Measurements from ENCODE around the gene ACAD10. TPM values are rescaled to one million over a fixed set of nuclear protein-coding genes. Genes with fewer than 3 reads are reported as not detected.

Gene ACAD10
- total and polyA plus RNA-seq, 10 of the 15 experiments (the other 5 are each of a cell fraction or from before 2014, with no cell fraction given): 2.9 to 21.9 (median 17.5) TPM

GRCh38 chr12:111685811-111686573, at the start of gene ACAD10, which contains the start of gene BRAP (continued):
- TF ChIP-seq RELB (IDR thresholded peaks at IDR 0.05; ENCODE audit: low read depth): peak; percentile 78
- no peak for TF ChIP-seq NFYA (IDR thresholded peaks at IDR 0.05; ENCODE audit: borderline replicate concordance, low read depth, low read length)
- TF ChIP-seq ZNF622 (IDR thresholded peaks at IDR 0.05): no peak
- TF ChIP-seq NR2C1 (IDR thresholded peaks at IDR 0.05): peak; percentile 97
- peak; percentile 81 for TF ChIP-seq MLLT1 (IDR thresholded peaks at IDR 0.05)
- no peak for TF ChIP-seq ZBTB33 (IDR thresholded peaks at IDR 0.05)
- TF ChIP-seq CREB1 (IDR thresholded peaks at IDR 0.05; ENCODE audit: low read depth): peak; percentile 81
- peak; percentile 86 for TF ChIP-seq ZNF217 (IDR thresholded peaks at IDR 0.05)
- no peak for TF ChIP-seq SRF (IDR thresholded peaks at IDR 0.05; ENCODE audit: low read depth in 2 of 2, low read length in 2 of 2)
- TF ChIP-seq ZSCAN29 (IDR thresholded peaks at IDR 0.05): no peak
- TF ChIP-seq ZNF384 (IDR thresholded peaks at IDR 0.05; ENCODE audit: borderline replicate concordance, low read depth, low read length): no peak
- TF ChIP-seq SMARCA5 (IDR thresholded peaks at IDR 0.05): 0 out of 2 replicates have a peak, but pooled peaks have one; percentile 26
- no peak for TF ChIP-seq TCF7 (IDR thresholded peaks at IDR 0.05; ENCODE audit: borderline replicate concordance)
- TF ChIP-seq ATF2 (IDR thresholded peaks at IDR 0.05; ENCODE audit: low read length): no peak
- TF ChIP-seq CTCF (IDR thresholded peaks at IDR 0.05 in 2 of 3, conservative IDR thresholded peaks at IDR 0.05 in 1 of 3; ENCODE audit: control insufficient read depth in 2 of 3, extremely low read depth in 1 of 3, insufficient read depth in 1 of 3, low read depth in 3 of 3, low read length in 3 of 3): peak in 2 of 3 experiments; percentile 8 to 13; a peak in 1 of 6 replicates
- TF ChIP-seq TCF3 (IDR thresholded peaks at IDR 0.05; ENCODE audit: borderline replicate concordance, insufficient read depth, low read depth, low read length): 0 out of 2 replicates have a peak, but pooled peaks have one; percentile 53
- no peak for TF ChIP-seq WRNIP1 (IDR thresholded peaks at IDR 0.05; ENCODE audit: borderline replicate concordance, low read depth, low read length)
